ENCODE results near the gene AGMO. TPM values are rescaled to one million over a fixed set of nuclear protein-coding genes. Genes with fewer than 3 reads are reported as not detected.

The AGMO gene
- total and polyA plus RNA-seq, 2 donors (not counting 1 experiment from before 2014, with no cell fraction given) = not detected

DNA sequence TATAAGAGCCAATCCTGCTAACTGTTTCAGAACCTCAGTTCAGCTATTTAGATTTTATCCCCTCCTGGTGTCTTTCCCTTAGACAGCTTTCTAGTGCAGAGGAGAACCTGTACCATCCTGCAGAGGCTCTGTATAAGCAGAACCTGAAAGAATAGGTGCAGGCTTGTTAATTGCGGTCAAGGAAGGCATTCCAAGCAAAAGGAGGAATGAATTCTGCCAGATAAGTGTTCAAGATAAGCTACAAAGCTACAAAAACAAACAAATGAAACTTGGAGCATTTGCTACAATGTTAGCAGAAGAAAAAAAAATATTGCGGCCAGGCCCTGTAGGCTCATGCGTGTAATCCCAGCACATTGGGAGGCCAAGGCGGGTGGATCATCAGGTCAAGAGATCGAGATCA is 32.6 kb upstream of the AGMO start:
- Mint-ChIP-seq H3K4me1 (no peaks in the 10 kb centered on the region), H3K9me3 (ENCODE audit: insufficient read depth) (no peaks in the 10 kb centered on the region), H3K27me3 (no peaks in the 10 kb centered on the region), H3K27ac (no peak overlapping the region), H3K4me3 (no peak overlapping the region)
- no peaks in the 10 kb centered on the region for H4K20me1 ChIP-seq (ENCODE audit: control insufficient read depth, insufficient read depth, low read length, poor library complexity, severe bottlenecking)
- H3K27ac ChIP-seq (ENCODE audit: low read length in 2 of 2) = no peak overlapping the region
- WGBS (ENCODE audit: insufficient coverage) = 66% methylated on average over 4 of the region's 5 CpGs
- POLR2A ChIA-PET = no interaction called here
- H3K36me3 ChIP-seq (replicated peaks in 1 of 2; ENCODE audit: control extremely low read depth in 1 of 2, control insufficient read depth in 1 of 2, extremely low read depth in 1 of 2, insufficient read depth in 2 of 2, low read length in 1 of 2) = no peaks in the 10 kb centered on the region
- no peak for DNase-seq
- H3K4me2 ChIP-seq (replicated peaks; ENCODE audit: low read depth, low read length, poor library complexity, severe bottlenecking) = no peak overlapping the region
- no peak overlapping the region for H2AFZ ChIP-seq (ENCODE audit: insufficient read depth, low read depth, low read length, poor library complexity, severe bottlenecking)
- no peaks in the 10 kb centered on the region for H3K27me3 ChIP-seq (replicated peaks in 1 of 4; ENCODE audit: control extremely low read depth in 1 of 4, control insufficient read depth in 3 of 4, insufficient read depth in 4 of 4, low read length in 3 of 4)
- intact Hi-C loops (cut with micrococcal nuclease) = no loop called here
- H3K79me2 ChIP-seq (ENCODE audit: control insufficient read depth, insufficient read depth, low read length) = no peaks in the 10 kb centered on the region
- ATAC-seq (ENCODE audit: low read depth) = no peak
- H3K4me1 ChIP-seq (ENCODE audit: control insufficient read depth in 2 of 2, insufficient read depth in 2 of 2, low read length in 2 of 2) = no peaks in the 10 kb centered on the region
- H3K4me3 ChIP-seq (ENCODE audit: control extremely low read depth in 1 of 5, extremely low read depth in 1 of 5, insufficient read depth in 1 of 5, low read depth in 2 of 5, low read length in 4 of 5) = no peak overlapping the region
- H3K9me3 ChIP-seq (ENCODE audit: control extremely low read depth in 1 of 3, control insufficient read depth in 2 of 3, insufficient read depth in 1 of 3, low read length in 2 of 3) = peaks cover 0 to 7% (median 4%) of the 10 kb centered on the region in 3 donors
- H3K9ac ChIP-seq (ENCODE audit: low read length) = no peak overlapping the region
- TF ChIP-seq, protein P1, sequence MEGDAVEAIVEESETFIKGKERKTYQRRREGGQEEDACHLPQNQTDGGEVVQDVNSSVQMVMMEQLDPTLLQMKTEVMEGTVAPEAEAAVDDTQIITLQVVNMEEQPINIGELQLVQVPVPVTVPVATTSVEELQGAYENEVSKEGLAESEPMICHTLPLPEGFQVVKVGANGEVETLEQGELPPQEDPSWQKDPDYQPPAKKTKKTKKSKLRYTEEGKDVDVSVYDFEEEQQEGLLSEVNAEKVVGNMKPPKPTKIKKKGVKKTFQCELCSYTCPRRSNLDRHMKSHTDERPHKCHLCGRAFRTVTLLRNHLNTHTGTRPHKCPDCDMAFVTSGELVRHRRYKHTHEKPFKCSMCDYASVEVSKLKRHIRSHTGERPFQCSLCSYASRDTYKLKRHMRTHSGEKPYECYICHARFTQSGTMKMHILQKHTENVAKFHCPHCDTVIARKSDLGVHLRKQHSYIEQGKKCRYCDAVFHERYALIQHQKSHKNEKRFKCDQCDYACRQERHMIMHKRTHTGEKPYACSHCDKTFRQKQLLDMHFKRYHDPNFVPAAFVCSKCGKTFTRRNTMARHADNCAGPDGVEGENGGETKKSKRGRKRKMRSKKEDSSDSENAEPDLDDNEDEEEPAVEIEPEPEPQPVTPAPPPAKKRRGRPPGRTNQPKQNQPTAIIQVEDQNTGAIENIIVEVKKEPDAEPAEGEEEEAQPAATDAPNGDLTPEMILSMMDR (IDR thresholded peaks at IDR 0.05) = no peak
- no peak for TF ChIP-seq EZH2 (IDR thresholded peaks at IDR 0.05; ENCODE audit: borderline replicate concordance, insufficient read depth, low read depth, low read length, poor library complexity, severe bottlenecking)
- CTCF ChIA-PET = interaction anchor here (0.6 kb wide), 1 partner anchor 210 kb away, joined by 4 read pairs; no protein-coding TSS in a partner anchor

DNA sequence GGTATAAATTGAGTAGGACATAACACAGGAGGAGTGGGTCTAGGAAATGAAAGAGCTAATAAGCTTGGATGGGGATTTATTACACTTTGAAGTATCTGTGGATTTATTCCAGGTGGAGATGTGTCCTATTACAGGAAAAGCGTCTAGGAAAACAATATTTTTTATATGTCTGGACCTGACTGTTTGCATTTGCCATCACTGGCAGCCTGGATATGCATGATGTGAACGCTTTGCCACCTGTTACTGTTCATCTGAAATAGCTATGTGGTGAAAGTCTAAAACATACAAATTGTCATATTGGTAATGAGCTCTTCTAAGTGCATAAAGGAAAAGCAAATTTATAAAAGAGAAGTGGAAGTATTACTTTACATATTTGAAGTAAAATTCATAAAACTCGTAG is 31.6 kb upstream of the AGMO start:
- Histone ChIP-seq H3K27me3 (replicated peaks in 1 of 4; ENCODE audit: control extremely low read depth in 1 of 4, control insufficient read depth in 3 of 4, insufficient read depth in 4 of 4, low read length in 3 of 4) (no peaks in the 10 kb centered on the region), H3K9ac (ENCODE audit: low read length) (no peak overlapping the region), H2AFZ (ENCODE audit: insufficient read depth, low read depth, low read length, poor library complexity, severe bottlenecking) (no peak overlapping the region), H3K27ac (ENCODE audit: low read length in 2 of 2) (no peak overlapping the region), H3K9me3 (ENCODE audit: control extremely low read depth in 1 of 3, control insufficient read depth in 2 of 3, insufficient read depth in 1 of 3, low read length in 2 of 3) (no peaks in the 10 kb centered on the region), H4K20me1 (ENCODE audit: control insufficient read depth, insufficient read depth, low read length, poor library complexity, severe bottlenecking) (no peaks in the 10 kb centered on the region), H3K36me3 (replicated peaks in 1 of 2; ENCODE audit: control extremely low read depth in 1 of 2, control insufficient read depth in 1 of 2, extremely low read depth in 1 of 2, insufficient read depth in 2 of 2, low read length in 1 of 2) (no peaks in the 10 kb centered on the region), H3K4me3 (ENCODE audit: control extremely low read depth in 1 of 5, extremely low read depth in 1 of 5, insufficient read depth in 1 of 5, low read depth in 2 of 5, low read length in 4 of 5) (no peak overlapping the region), H3K4me1 (ENCODE audit: control insufficient read depth in 2 of 2, insufficient read depth in 2 of 2, low read length in 2 of 2) (no peaks in the 10 kb centered on the region), H3K79me2 (ENCODE audit: control insufficient read depth, insufficient read depth, low read length) (no peaks in the 10 kb centered on the region), H3K4me2 (replicated peaks; ENCODE audit: low read depth, low read length, poor library complexity, severe bottlenecking) (no peak overlapping the region)
- intact Hi-C loops (cut with micrococcal nuclease) = no loop called here
- no peak overlapping the region for H3K27ac Mint-ChIP-seq
- ChIA-PET POLR2A (no interaction called here), CTCF (no interaction called here)
- no peaks in the 10 kb centered on the region for H3K27me3 Mint-ChIP-seq
- DNase-seq (no peak), ATAC-seq (ENCODE audit: low read depth) (no peak)
- TF ChIP-seq, protein P1 (IDR thresholded peaks at IDR 0.05) = no peak
- TF ChIP-seq EZH2 (IDR thresholded peaks at IDR 0.05; ENCODE audit: borderline replicate concordance, insufficient read depth, low read depth, low read length, poor library complexity, severe bottlenecking) = no peak
- H3K4me3 Mint-ChIP-seq = no peak overlapping the region
- no peaks in the 10 kb centered on the region for H3K4me1 Mint-ChIP-seq
- no peaks in the 10 kb centered on the region for H3K9me3 Mint-ChIP-seq (ENCODE audit: insufficient read depth)
- 73% methylated on average over 2 of the region's 3 CpGs for WGBS (ENCODE audit: insufficient coverage)

All from B cell (primary cell).